HepG2 (cell line): ENCODE results near the gene KRI1. TPM values are rescaled to one million over a fixed set of nuclear protein-coding genes. Genes with fewer than 3 reads are reported as not detected.
A peak's percentile ranks its signal among the peaks of the same experiment; 100 is the strongest.

Experiments
- AKAP8 ChIP-seq: sonication (generic); formaldehyde crosslinking; IDR thresholded peaks from 2 replicates; pipeline ENCODE4 v1.5.1; 2020; ENCODE audit warnings: mild to moderate bottlenecking, missing genetic modification reagents
- GZF1 ChIP-seq: sonication (generic); formaldehyde crosslinking; IDR thresholded peaks from 2 replicates; pipeline ENCODE4 v1.5.1; 2020; ENCODE audit warnings: mild to moderate bottlenecking, missing genetic modification reagents
- MTA1 ChIP-seq: sonication (generic); formaldehyde crosslinking; IDR thresholded peaks from 2 replicates; pipeline ENCODE4 v1.4.0; 2020; ENCODE audit warnings: missing genetic modification reagents, mild to moderate bottlenecking, borderline replicate concordance
- NCOA5 ChIP-seq: sonication (generic); formaldehyde crosslinking; IDR thresholded peaks from 2 replicates; pipeline ENCODE4 v1.4.0; 2020; ENCODE audit warnings: missing genetic modification reagents
- NR2F6 ChIP-seq, 2 experiments: IDR thresholded peaks; 2 replicates each; pipeline ENCODE4 v1.6.1; 2016; ENCODE audit warnings: antibody characterized with exemption in 1 of 2, mild to moderate bottlenecking in 1 of 2
- PCBP1 ChIP-seq: fragments of 200-400 bp; formaldehyde crosslinking; IDR thresholded peaks from 2 replicates; pipeline ENCODE4 v1.6.1; 2017; ENCODE audit warnings: mild to moderate bottlenecking, low read depth, low read length, borderline replicate concordance
- POLR2AphosphoS5 ChIP-seq: IDR thresholded peaks from 2 replicates; pipeline ENCODE4 v1.6.1; 2012; ENCODE audit warnings: low read depth, low read length
- PTBP1 ChIP-seq: fragments of 200-400 bp; formaldehyde crosslinking; IDR thresholded peaks from 2 replicates; pipeline ENCODE4 v1.6.1; 2018; ENCODE audit warnings: low read length, low read depth; ENCODE audit not compliant: poor library complexity, severe bottlenecking
- STAG1 ChIP-seq: sonication (generic); formaldehyde crosslinking; IDR thresholded peaks from 2 replicates; pipeline ENCODE4 v1.4.0; 2020; ENCODE audit warnings: missing genetic modification reagents
- ZBTB1 ChIP-seq: sonication (generic); formaldehyde crosslinking; IDR thresholded peaks from 2 replicates; pipeline ENCODE4 v1.4.0; 2020; ENCODE audit warnings: missing genetic modification reagents, borderline replicate concordance
- ZBTB4 ChIP-seq: sonication (generic); formaldehyde crosslinking; IDR thresholded peaks from 2 replicates; pipeline ENCODE4 v1.4.0; 2020; ENCODE audit warnings: missing genetic modification reagents, mild to moderate bottlenecking, borderline replicate concordance
- ZBTB7A ChIP-seq: sonication (generic); formaldehyde crosslinking; IDR thresholded peaks from 2 replicates; pipeline ENCODE4 v1.8.0; 2022; ENCODE audit warnings: mild to moderate bottlenecking, missing genetic modification reagents
- ZFP91 ChIP-seq: sonication (generic); formaldehyde crosslinking; IDR thresholded peaks from 2 replicates; pipeline ENCODE4 v1.9.0; 2022; ENCODE audit warnings: missing genetic modification reagents, mild to moderate bottlenecking, borderline replicate concordance
- ZNF34 ChIP-seq: sonication (generic); formaldehyde crosslinking; IDR thresholded peaks from 2 replicates; pipeline ENCODE4 v1.4.0; 2020; ENCODE audit warnings: mild to moderate bottlenecking, missing genetic modification reagents, borderline replicate concordance
- ZNF441 ChIP-seq: sonication (generic); formaldehyde crosslinking; IDR thresholded peaks from 2 replicates; pipeline ENCODE4 v1.7.0; 2021; ENCODE audit warnings: missing genetic modification reagents, borderline replicate concordance
- ZNF510 ChIP-seq: sonication (generic); formaldehyde crosslinking; IDR thresholded peaks from 2 replicates; pipeline ENCODE4 v1.4.0; 2020; ENCODE audit warnings: low read depth, mild to moderate bottlenecking, missing genetic modification reagents
- ZNF7 ChIP-seq: IDR thresholded peaks from 2 replicates; pipeline ENCODE4 v1.6.1; 2016; ENCODE audit warnings: missing biosample characterization, missing genetic modification reagents
- ZSCAN21 ChIP-seq: sonication (generic); formaldehyde crosslinking; IDR thresholded peaks from 2 replicates; pipeline ENCODE4 v1.8.0; 2022; ENCODE audit warnings: mild to moderate bottlenecking, missing genetic modification reagents, moderate library complexity, borderline replicate concordance
- polyA plus RNA-seq, 8 experiments: library from polyadenylated mRNA; depleted of rRNA in 3 of 8; stranded (reverse) in 7 of 8; unstranded in 1 of 8; fragments of >200 nt; fragmentation: Illumina TruSeq in 4 of 8; extraction: Trizol in 4 of 8; gene quantifications; 2 replicates each; pipeline versions ENCODE4 v1.2.1 to v1.2.3, GENCODE V29; 2011 to 2016; ENCODE audit warnings: low read depth in 4 of 8, missing spikeins in 1 of 8, mixed read lengths in 1 of 8; ENCODE audit not compliant: insufficient read depth in 1 of 8
- total RNA-seq, 5 experiments: library from RNA; depleted of rRNA; stranded (reverse); fragments of >200 nt; fragmentation: Illumina TruSeq; extraction: Trizol; gene quantifications; 2 replicates each; pipeline ENCODE4 v1.2.3, GENCODE V29; 2016; ENCODE audit warnings: low read depth in 1 of 5
- TF ChIP-seq, protein P1 (sequence below): sonication (generic); formaldehyde crosslinking; IDR thresholded peaks from 2 replicates; pipeline ENCODE4 v1.8.0; 2022; ENCODE audit warnings: mild to moderate bottlenecking, missing genetic modification reagents, moderate library complexity
- TF ChIP-seq, protein P2 (sequence below): sonication (generic); formaldehyde crosslinking; IDR thresholded peaks from 2 replicates; pipeline ENCODE4 v1.8.0; 2023; ENCODE audit warnings: mild to moderate bottlenecking, missing genetic modification reagents

Gene KRI1
- total and polyA plus RNA-seq, 2 of the 13 experiments (the other 11 are each of a cell fraction or from before 2014, with no cell fraction given) = 9.1 to 11.7 TPM

- TF ChIP-seq ZNF34 = no peak
- no peak for TF ChIP-seq NCOA5
- 0 out of 2 replicates have a peak, but pooled peaks have one; percentile 10 for TF ChIP-seq STAG1 (CRISPR knock-in tag)
- TF ChIP-seq ZNF510 = no peak
- TF ChIP-seq POLR2AphosphoS5 = no peak
- 0 out of 2 replicates have a peak, but pooled peaks have one; percentile 4 for TF ChIP-seq PCBP1
- peak; percentile 15 for TF ChIP-seq PTBP1
- TF ChIP-seq ZNF441 (CRISPR knock-in tag) = no peak
- no peak for TF ChIP-seq ZFP91 (CRISPR knock-in tag)
- TF ChIP-seq NR2F6 (IDR thresholded peaks at IDR 0.05) = no peak
- TF ChIP-seq NR2F6 (CRISPR knock-in tag; IDR thresholded peaks at IDR 0.05) = no peak
- TF ChIP-seq GZF1 (CRISPR knock-in tag) = no peak
- TF ChIP-seq ZNF7 = no peak
- peak; percentile 7; the same call in 1 of the 2 replicates for TF ChIP-seq ZBTB4 (CRISPR knock-in tag)
- no peak for TF ChIP-seq ZSCAN21 (CRISPR knock-in tag)
- TF ChIP-seq, protein P1, sequence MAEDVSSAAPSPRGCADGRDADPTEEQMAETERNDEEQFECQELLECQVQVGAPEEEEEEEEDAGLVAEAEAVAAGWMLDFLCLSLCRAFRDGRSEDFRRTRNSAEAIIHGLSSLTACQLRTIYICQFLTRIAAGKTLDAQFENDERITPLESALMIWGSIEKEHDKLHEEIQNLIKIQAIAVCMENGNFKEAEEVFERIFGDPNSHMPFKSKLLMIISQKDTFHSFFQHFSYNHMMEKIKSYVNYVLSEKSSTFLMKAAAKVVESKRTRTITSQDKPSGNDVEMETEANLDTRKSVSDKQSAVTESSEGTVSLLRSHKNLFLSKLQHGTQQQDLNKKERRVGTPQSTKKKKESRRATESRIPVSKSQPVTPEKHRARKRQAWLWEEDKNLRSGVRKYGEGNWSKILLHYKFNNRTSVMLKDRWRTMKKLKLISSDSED = no peak
- TF ChIP-seq AKAP8 (CRISPR knock-in tag) = no peak
- no peak for TF ChIP-seq ZBTB1 (CRISPR knock-in tag)
- TF ChIP-seq MTA1 = no peak
- TF ChIP-seq, protein P2, sequence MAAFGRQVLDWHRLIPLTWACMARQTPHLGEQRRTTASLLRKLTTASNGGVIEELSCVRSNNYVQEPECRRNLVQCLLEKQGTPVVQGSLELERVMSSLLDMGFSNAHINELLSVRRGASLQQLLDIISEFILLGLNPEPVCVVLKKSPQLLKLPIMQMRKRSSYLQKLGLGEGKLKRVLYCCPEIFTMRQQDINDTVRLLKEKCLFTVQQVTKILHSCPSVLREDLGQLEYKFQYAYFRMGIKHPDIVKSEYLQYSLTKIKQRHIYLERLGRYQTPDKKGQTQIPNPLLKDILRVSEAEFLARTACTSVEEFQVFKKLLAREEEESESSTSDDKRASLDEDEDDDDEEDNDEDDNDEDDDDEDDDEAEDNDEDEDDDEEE (CRISPR knock-in tag) = peak; percentile 37
- no peak for TF ChIP-seq ZBTB7A (CRISPR knock-in tag)
These were observed 713 bp downstream of the KRI1 start (continued) for GRCh38 chr19:10565028-10565566.
